HepG2 (cell line): ENCODE results near the gene PSMB2. TPM values are rescaled to one million over a fixed set of nuclear protein-coding genes. Genes with fewer than 3 reads are reported as not detected.

Experiments used
- EHMT2 ChIP-seq: fragments of 200-600 bp; sonication (generic); IDR thresholded peaks from 2 replicates; pipeline ENCODE4 v1.7.0; 2017; ENCODE audit warnings: antibody characterized with exemption, low read depth, low read length, borderline replicate concordance
- GATA4 ChIP-seq: sonication (generic); IDR thresholded peaks from 2 replicates; pipeline ENCODE4 v1.6.1; 2016; ENCODE audit warnings: antibody characterized with exemption, low read depth, borderline replicate concordance
- HOXD1 ChIP-seq: sonication (generic); formaldehyde crosslinking; IDR thresholded peaks from 2 replicates; pipeline ENCODE4 v1.5.0; 2020; ENCODE audit warnings: missing genetic modification reagents
- ONECUT2 ChIP-seq: sonication (generic); formaldehyde crosslinking; IDR thresholded peaks from 2 replicates; pipeline ENCODE4 v1.4.0; 2020; ENCODE audit warnings: missing genetic modification reagents
- SP5 ChIP-seq: IDR thresholded peaks from 2 replicates; pipeline ENCODE4 v1.6.1; 2016; ENCODE audit warnings: low read depth, borderline replicate concordance
- TAF1 ChIP-seq: sonication (generic); formaldehyde crosslinking; IDR thresholded peaks from 2 replicates; pipeline ENCODE4 v1.4.0; 2020; ENCODE audit warnings: missing genetic modification reagents
- ZNF674 ChIP-seq: sonication (generic); formaldehyde crosslinking; IDR thresholded peaks from 2 replicates; pipeline ENCODE4 v1.5.0; 2020; ENCODE audit warnings: low read depth, mild to moderate bottlenecking, missing genetic modification reagents
- ZNF740 ChIP-seq: sonication (generic); formaldehyde crosslinking; IDR thresholded peaks from 2 replicates; pipeline ENCODE4 v1.4.0; 2020; ENCODE audit warnings: missing genetic modification reagents
- ZNF780A ChIP-seq: sonication (generic); formaldehyde crosslinking; IDR thresholded peaks from 2 replicates; pipeline ENCODE4 v1.8.0; 2022; ENCODE audit warnings: mild to moderate bottlenecking, missing genetic modification reagents, moderate library complexity
- polyA plus RNA-seq, 8 experiments: library from polyadenylated mRNA; depleted of rRNA in 3 of 8; stranded (reverse) in 7 of 8; unstranded in 1 of 8; fragments of >200 nt; fragmentation: Illumina TruSeq in 4 of 8; extraction: Trizol in 4 of 8; gene quantifications; 2 replicates each; pipeline versions ENCODE4 v1.2.1 to v1.2.3, GENCODE V29; 2011 to 2016; ENCODE audit warnings: low read depth in 4 of 8, missing spikeins in 1 of 8, mixed read lengths in 1 of 8; ENCODE audit not compliant: insufficient read depth in 1 of 8
- total RNA-seq, 5 experiments: library from RNA; depleted of rRNA; stranded (reverse); fragments of >200 nt; fragmentation: Illumina TruSeq; extraction: Trizol; gene quantifications; 2 replicates each; pipeline ENCODE4 v1.2.3, GENCODE V29; 2016; ENCODE audit warnings: low read depth in 1 of 5
- TF ChIP-seq, protein P1 (sequence below): sonication (generic); formaldehyde crosslinking; IDR thresholded peaks from 2 replicates; pipeline ENCODE4 v1.4.0; 2020; ENCODE audit warnings: missing genetic modification reagents
- TF ChIP-seq, protein P2 (sequence below): sonication (generic); formaldehyde crosslinking; IDR thresholded peaks from 2 replicates; pipeline ENCODE4 v1.5.1; 2020; ENCODE audit warnings: mild to moderate bottlenecking, missing genetic modification reagents
- TF ChIP-seq, protein P3 (sequence below): sonication (generic); formaldehyde crosslinking; IDR thresholded peaks from 2 replicates; pipeline ENCODE4 v1.5.0; 2020; ENCODE audit warnings: missing genetic modification reagents, mild to moderate bottlenecking, borderline replicate concordance
- TF ChIP-seq, protein P4 (sequence below): sonication (generic); formaldehyde crosslinking; IDR thresholded peaks from 2 replicates; pipeline ENCODE4 v1.4.0; 2020; ENCODE audit warnings: mild to moderate bottlenecking, missing genetic modification reagents, borderline replicate concordance

Gene PSMB2
- total and polyA plus RNA-seq, 2 of the 13 experiments (the other 11 are each of a cell fraction or from before 2014, with no cell fraction given), result 60.6 to 62.2 TPM

GRCh38 chr1:35557118-35557610 is 84.2 kb downstream of the PSMB2 start, which contains the start of gene KIAA0319L (continued):
- TF ChIP-seq, protein P1, sequence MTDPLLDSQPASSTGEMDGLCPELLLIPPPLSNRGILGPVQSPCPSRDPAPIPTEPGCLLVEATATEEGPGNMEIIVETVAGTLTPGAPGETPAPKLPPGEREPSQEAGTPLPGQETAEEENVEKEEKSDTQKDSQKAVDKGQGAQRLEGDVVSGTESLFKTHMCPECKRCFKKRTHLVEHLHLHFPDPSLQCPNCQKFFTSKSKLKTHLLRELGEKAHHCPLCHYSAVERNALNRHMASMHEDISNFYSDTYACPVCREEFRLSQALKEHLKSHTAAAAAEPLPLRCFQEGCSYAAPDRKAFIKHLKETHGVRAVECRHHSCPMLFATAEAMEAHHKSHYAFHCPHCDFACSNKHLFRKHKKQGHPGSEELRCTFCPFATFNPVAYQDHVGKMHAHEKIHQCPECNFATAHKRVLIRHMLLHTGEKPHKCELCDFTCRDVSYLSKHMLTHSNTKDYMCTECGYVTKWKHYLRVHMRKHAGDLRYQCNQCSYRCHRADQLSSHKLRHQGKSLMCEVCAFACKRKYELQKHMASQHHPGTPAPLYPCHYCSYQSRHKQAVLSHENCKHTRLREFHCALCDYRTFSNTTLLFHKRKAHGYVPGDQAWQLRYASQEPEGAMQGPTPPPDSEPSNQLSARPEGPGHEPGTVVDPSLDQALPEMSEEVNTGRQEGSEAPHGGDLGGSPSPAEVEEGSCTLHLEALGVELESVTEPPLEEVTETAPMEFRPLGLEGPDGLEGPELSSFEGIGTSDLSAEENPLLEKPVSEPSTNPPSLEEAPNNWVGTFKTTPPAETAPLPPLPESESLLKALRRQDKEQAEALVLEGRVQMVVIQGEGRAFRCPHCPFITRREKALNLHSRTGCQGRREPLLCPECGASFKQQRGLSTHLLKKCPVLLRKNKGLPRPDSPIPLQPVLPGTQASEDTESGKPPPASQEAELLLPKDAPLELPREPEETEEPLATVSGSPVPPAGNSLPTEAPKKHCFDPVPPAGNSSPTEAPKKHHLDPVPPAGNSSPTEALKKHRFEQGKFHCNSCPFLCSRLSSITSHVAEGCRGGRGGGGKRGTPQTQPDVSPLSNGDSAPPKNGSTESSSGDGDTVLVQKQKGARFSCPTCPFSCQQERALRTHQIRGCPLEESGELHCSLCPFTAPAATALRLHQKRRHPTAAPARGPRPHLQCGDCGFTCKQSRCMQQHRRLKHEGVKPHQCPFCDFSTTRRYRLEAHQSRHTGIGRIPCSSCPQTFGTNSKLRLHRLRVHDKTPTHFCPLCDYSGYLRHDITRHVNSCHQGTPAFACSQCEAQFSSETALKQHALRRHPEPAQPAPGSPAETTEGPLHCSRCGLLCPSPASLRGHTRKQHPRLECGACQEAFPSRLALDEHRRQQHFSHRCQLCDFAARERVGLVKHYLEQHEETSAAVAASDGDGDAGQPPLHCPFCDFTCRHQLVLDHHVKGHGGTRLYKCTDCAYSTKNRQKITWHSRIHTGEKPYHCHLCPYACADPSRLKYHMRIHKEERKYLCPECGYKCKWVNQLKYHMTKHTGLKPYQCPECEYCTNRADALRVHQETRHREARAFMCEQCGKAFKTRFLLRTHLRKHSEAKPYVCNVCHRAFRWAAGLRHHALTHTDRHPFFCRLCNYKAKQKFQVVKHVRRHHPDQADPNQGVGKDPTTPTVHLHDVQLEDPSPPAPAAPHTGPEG (CRISPR knock-in tag), result no peak
- TF ChIP-seq, protein P2, sequence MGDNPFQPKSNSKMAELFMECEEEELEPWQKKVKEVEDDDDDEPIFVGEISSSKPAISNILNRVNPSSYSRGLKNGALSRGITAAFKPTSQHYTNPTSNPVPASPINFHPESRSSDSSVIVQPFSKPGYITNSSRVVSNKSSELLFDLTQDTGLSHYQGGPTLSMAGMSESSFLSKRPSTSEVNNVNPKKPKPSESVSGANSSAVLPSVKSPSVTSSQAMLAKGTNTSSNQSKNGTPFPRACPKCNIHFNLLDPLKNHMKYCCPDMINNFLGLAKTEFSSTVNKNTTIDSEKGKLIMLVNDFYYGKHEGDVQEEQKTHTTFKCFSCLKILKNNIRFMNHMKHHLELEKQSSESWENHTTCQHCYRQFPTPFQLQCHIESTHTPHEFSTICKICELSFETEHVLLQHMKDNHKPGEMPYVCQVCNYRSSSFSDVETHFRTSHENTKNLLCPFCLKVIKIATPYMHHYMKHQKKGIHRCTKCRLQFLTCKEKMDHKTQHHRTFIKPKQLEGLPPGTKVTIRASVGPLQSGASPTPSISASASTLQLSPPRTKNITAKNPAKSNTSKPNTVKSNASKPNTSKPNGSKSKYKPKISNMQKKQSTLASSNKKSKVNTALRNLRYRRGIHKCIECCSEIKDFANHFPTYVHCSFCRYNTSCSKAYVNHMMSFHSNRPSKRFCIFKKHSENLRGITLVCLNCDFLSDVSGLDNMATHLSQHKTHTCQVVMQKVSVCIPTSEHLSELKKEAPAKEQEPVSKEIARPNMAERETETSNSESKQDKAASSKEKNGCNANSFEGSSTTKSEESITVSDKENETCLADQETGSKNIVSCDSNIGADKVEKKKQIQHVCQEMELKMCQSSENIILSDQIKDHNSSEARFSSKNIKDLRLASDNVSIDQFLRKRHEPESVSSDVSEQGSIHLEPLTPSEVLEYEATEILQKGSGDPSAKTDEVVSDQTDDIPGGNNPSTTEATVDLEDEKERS (CRISPR knock-in tag), result no peak
- TF ChIP-seq SP5 (CRISPR knock-in tag) (no peak), GATA4 (peak; percentile 12; the same call in 1 of the 2 replicates), ZNF674 (no peak), ZNF740 (0 out of 2 replicates have a peak, but pooled peaks have one; percentile 36), TAF1 (CRISPR knock-in tag) (peak; percentile 77; the same call in 1 of the 2 replicates), ONECUT2 (CRISPR knock-in tag) (peak; percentile 12; the same call in 1 of the 2 replicates), EHMT2 (no peak), HOXD1 (peak; percentile 56; the same call in 1 of the 2 replicates), ZNF780A (no peak)
- TF ChIP-seq, protein P3, sequence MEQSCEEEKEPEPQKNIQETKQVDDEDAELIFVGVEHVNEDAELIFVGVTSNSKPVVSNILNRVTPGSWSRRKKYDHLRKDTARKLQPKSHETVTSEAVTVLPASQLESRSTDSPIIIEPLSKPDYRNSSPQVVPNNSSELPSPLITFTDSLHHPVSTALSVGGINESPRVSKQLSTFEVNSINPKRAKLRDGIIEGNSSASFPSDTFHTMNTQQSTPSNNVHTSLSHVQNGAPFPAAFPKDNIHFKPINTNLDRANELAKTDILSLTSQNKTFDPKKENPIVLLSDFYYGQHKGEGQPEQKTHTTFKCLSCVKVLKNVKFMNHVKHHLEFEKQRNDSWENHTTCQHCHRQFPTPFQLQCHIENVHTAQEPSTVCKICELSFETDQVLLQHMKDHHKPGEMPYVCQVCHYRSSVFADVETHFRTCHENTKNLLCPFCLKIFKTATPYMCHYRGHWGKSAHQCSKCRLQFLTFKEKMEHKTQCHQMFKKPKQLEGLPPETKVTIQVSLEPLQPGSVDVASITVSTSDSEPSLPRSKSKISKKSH (CRISPR knock-in tag), result peak; percentile 53; the same call in 1 of the 2 replicates
- TF ChIP-seq, protein P4, sequence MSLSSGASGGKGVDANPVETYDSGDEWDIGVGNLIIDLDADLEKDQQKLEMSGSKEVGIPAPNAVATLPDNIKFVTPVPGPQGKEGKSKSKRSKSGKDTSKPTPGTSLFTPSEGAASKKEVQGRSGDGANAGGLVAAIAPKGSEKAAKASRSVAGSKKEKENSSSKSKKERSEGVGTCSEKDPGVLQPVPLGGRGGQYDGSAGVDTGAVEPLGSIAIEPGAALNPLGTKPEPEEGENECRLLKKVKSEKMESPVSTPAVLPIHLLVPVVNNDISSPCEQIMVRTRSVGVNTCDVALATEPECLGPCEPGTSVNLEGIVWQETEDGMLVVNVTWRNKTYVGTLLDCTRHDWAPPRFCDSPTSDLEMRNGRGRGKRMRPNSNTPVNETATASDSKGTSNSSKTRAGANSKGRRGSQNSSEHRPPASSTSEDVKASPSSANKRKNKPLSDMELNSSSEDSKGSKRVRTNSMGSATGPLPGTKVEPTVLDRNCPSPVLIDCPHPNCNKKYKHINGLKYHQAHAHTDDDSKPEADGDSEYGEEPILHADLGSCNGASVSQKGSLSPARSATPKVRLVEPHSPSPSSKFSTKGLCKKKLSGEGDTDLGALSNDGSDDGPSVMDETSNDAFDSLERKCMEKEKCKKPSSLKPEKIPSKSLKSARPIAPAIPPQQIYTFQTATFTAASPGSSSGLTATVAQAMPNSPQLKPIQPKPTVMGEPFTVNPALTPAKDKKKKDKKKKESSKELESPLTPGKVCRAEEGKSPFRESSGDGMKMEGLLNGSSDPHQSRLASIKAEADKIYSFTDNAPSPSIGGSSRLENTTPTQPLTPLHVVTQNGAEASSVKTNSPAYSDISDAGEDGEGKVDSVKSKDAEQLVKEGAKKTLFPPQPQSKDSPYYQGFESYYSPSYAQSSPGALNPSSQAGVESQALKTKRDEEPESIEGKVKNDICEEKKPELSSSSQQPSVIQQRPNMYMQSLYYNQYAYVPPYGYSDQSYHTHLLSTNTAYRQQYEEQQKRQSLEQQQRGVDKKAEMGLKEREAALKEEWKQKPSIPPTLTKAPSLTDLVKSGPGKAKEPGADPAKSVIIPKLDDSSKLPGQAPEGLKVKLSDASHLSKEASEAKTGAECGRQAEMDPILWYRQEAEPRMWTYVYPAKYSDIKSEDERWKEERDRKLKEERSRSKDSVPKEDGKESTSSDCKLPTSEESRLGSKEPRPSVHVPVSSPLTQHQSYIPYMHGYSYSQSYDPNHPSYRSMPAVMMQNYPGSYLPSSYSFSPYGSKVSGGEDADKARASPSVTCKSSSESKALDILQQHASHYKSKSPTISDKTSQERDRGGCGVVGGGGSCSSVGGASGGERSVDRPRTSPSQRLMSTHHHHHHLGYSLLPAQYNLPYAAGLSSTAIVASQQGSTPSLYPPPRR, result peak; percentile 27; the same call in 1 of the 2 replicates
